ENCODE measurements around the gene RFX7. TPM values are rescaled to one million over a fixed set of nuclear protein-coding genes. Genes with fewer than 3 reads are reported as not detected.

RFX7 gene
- total RNA-seq, 1 donor from 2014 or later: 57.2 TPM

GRCh38 chr15:56232058-56232457 lies 11.6 kb downstream of the RFX7 start:
- TF ChIP-seq CTCF (conservative IDR thresholded peaks at IDR 0.05): no peak
- no peaks in the 10 kb centered on the region for H3K4me1 Mint-ChIP-seq
- no peak for DNase-seq (ENCODE audit: low read depth, low spot score)
- no peak overlapping the region for H3K27ac Mint-ChIP-seq (ENCODE audit: unreplicated experiment)
- H3K4me3 Mint-ChIP-seq: no peak overlapping the region
- peaks cover 89% of the 10 kb centered on the region for H3K36me3 Mint-ChIP-seq (ENCODE audit: low read depth)
- H3K9me3 Mint-ChIP-seq: peaks cover 38% of the 10 kb centered on the region
- H3K27me3 Mint-ChIP-seq (ENCODE audit: low read depth): no peaks in the 10 kb centered on the region

GRCh38 chr15:56228854-56229253 lies 14.8 kb downstream of the RFX7 start:
- Mint-ChIP-seq H3K9me3 (peaks cover 32% of the 10 kb centered on the region), H3K36me3 (ENCODE audit: low read depth) (peaks cover 85% of the 10 kb centered on the region), H3K4me1 (no peaks in the 10 kb centered on the region), H3K4me3 (no peak overlapping the region), H3K27me3 (ENCODE audit: low read depth) (no peaks in the 10 kb centered on the region), H3K27ac (ENCODE audit: unreplicated experiment) (no peak overlapping the region)
- no peak for DNase-seq (ENCODE audit: low read depth, low spot score)
- TF ChIP-seq CTCF (conservative IDR thresholded peaks at IDR 0.05): no peak

- no peak for TF ChIP-seq CTCF (conservative IDR thresholded peaks at IDR 0.05)
- Mint-ChIP-seq H3K27ac (ENCODE audit: unreplicated experiment) (no peak overlapping the region), H3K27me3 (ENCODE audit: low read depth) (no peaks in the 10 kb centered on the region), H3K4me3 (no peak overlapping the region), H3K4me1 (no peaks in the 10 kb centered on the region), H3K36me3 (ENCODE audit: low read depth) (peaks cover 83% of the 10 kb centered on the region), H3K9me3 (peaks cover 29% of the 10 kb centered on the region)
- DNase-seq (ENCODE audit: low read depth, low spot score): no peak
These were observed 15.3 kb downstream of the RFX7 start for GRCh38 chr15:56228352-56228751.

GRCh38 chr15:56227780-56228179 lies 15.9 kb downstream of the RFX7 start:
- Mint-ChIP-seq H3K4me1 (no peaks in the 10 kb centered on the region), H3K36me3 (ENCODE audit: low read depth) (peaks cover 83% of the 10 kb centered on the region), H3K27ac (ENCODE audit: unreplicated experiment) (no peak overlapping the region), H3K27me3 (ENCODE audit: low read depth) (no peaks in the 10 kb centered on the region), H3K4me3 (no peak overlapping the region), H3K9me3 (peaks cover 23% of the 10 kb centered on the region)
- DNase-seq (ENCODE audit: low read depth, low spot score): no peak
- no peak for TF ChIP-seq CTCF (conservative IDR thresholded peaks at IDR 0.05)

GRCh38 chr15:56227306-56227705 lies 16.4 kb downstream of the RFX7 start:
- Mint-ChIP-seq H3K27me3 (ENCODE audit: low read depth) (no peaks in the 10 kb centered on the region), H3K4me1 (no peaks in the 10 kb centered on the region), H3K36me3 (ENCODE audit: low read depth) (peaks cover 83% of the 10 kb centered on the region)

More at GRCh38 chr15:56227306-56227705, 16.4 kb downstream of the RFX7 start:
- no peak for DNase-seq (ENCODE audit: low read depth, low spot score)
- no peak for TF ChIP-seq CTCF (conservative IDR thresholded peaks at IDR 0.05)
- peaks cover 24% of the 10 kb centered on the region for H3K9me3 Mint-ChIP-seq
- no peak overlapping the region for H3K4me3 Mint-ChIP-seq
- H3K27ac Mint-ChIP-seq (ENCODE audit: unreplicated experiment): no peak overlapping the region
